GM12875 (cell line): ENCODE data around the gene GPATCH3.

Source experiments
- H3K4me3 ChIP-seq: one replicate; pipeline ENCODE4 v1.5.1; 2011; ENCODE audit warnings: low read depth, low read length, control low read depth
- TF ChIP-seq, protein P1 (sequence below): IDR thresholded peaks from 2 replicates; pipeline ENCODE4 v1.5.1; 2011; ENCODE audit warnings: low read depth, mild to moderate bottlenecking, control low read depth, inconsistent platforms, low read length, moderate library complexity, borderline replicate concordance; ENCODE audit not compliant: insufficient read depth

GPATCH3 gene

DNA sequence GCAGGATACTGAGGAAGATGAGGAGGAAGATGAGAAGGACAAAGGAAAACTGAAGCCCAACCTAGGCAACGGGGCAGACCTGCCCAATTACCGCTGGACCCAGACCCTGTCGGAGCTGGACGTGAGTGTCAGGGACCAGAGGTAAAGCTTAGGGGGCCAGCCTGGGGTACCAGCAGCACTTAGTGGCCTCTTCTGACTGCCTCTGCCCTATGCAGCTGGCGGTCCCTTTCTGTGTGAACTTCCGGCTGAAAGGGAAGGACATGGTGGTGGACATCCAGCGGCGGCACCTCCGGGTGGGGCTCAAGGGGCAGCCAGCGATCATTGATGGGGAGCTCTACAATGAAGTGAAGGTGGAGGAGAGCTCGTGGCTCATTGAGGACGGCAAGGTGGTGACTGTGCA is 42.4 kb upstream of the GPATCH3 start:
- TF ChIP-seq, protein P1, sequence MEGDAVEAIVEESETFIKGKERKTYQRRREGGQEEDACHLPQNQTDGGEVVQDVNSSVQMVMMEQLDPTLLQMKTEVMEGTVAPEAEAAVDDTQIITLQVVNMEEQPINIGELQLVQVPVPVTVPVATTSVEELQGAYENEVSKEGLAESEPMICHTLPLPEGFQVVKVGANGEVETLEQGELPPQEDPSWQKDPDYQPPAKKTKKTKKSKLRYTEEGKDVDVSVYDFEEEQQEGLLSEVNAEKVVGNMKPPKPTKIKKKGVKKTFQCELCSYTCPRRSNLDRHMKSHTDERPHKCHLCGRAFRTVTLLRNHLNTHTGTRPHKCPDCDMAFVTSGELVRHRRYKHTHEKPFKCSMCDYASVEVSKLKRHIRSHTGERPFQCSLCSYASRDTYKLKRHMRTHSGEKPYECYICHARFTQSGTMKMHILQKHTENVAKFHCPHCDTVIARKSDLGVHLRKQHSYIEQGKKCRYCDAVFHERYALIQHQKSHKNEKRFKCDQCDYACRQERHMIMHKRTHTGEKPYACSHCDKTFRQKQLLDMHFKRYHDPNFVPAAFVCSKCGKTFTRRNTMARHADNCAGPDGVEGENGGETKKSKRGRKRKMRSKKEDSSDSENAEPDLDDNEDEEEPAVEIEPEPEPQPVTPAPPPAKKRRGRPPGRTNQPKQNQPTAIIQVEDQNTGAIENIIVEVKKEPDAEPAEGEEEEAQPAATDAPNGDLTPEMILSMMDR, result no peak
- H3K4me3 ChIP-seq, result no peak overlapping the region

DNA sequence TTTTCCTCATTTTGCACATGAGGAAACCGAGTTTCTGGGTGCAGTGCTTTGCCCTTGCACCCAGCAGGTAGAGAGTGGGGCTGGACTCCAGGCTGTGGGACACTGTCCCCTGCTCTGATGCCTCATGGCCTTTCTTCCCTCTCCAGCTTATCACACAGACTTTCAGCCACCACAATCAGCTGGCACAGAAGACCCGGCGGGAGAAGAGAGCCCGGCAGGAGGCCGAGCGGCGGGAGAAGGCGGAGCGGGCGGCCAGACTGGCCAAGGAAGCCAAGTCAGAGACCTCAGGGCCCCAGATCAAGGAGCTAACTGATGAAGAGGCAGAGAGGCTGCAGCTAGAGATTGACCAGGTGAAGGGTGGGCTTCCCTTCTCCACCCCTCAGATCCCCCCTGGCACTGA is 41.0 kb upstream of the GPATCH3 start:
- TF ChIP-seq, protein P1, result no peak
- no peak overlapping the region for H3K4me3 ChIP-seq

DNA sequence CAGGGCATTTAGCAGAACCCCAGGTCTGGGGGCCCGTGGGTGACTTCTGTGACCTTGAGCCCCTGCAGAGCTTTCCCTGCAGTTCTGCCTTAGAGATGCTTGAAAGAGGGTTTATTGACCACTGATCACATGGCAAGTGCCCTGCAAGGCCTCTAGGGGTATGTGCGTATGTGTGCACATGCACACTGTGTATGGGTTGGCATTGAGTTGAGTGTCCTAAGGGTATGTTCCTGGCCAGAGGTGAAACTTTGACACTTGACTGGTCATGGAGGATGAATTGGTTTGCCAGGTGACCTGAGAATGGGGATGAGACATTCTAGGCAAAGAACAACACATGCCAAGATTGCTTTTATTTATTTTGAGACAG is 38.4 kb upstream of the GPATCH3 start:
- TF ChIP-seq, protein P1, result no peak
- no peak overlapping the region for H3K4me3 ChIP-seq

DNA sequence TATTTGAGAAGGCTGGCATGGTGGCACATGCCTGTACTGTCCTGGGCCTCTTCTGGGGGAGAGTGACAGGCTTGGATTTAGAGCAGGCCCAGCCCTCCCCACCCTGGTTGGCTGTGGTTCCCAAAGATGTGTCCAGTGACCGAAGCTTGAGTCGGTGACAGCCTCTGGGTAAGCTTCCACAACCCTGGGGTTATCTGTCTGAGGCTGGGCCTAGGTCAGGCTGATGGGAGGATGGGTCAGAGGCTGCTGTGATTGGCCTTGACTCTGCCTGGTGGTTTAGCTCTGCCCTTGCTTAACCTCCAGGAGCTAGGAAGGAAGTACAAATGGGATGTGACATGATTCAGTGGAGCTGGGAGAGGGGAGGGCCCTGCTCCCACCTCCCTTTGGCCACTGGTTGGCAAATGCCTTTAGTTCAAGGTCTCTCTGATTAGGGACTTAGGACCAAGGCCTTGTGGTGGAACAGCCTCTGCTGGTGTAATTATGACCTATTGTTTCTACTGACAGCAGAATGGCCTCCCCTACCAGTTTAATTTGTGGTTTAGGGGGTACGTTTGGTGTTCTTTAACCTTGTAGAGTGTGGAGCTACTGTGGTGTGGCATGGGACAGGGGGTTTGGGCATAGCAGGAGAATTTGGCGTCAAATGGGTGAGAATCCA is 37.9 kb upstream of the GPATCH3 start:
- TF ChIP-seq, protein P1, result no peak

DNA sequence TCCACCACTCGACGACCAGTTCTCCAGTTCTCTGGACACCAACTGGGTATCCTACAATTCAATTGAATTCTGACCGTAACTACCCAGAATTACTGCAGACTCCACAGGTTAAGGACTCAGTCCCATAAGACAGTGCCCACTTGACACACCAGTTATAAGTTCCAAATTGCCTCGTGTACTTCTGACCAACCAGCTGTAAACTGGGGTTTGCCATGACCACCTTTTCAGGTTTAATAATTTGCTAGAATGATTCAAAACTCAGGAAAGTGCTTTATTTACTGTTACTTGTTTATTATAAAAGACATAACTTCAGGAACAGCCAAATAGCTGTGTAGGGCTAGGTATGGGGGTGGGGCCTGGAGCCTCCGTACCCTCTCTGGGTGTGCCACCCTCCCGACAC is 36.6 kb upstream of the GPATCH3 start:
- H3K4me3 ChIP-seq, result no peak overlapping the region
- TF ChIP-seq, protein P1, result no peak

More for the DNA sequence above, 37.9 kb upstream of the GPATCH3 start:
- H3K4me3 ChIP-seq, result no peak overlapping the region

DNA sequence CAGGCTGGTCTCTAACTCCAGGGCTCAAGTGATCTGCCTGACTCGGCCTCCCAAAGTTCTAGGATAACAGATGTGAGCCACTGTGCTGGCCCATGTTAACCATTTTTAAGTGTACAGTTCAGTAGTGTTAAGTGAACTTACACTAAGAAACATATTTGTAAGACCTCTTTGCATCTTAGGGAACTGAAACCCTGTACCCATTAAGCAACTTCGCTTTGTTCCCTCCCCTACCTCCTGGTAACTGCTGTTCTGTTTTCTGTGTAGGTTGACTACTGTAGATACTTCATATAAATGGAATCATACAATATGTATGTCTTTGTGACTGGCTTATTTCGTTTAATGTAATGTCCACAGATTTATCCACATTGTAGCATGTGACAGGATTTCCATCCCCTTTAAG is 32.3 kb upstream of the GPATCH3 start:
- no peak overlapping the region for H3K4me3 ChIP-seq
- TF ChIP-seq, protein P1, result no peak

DNA sequence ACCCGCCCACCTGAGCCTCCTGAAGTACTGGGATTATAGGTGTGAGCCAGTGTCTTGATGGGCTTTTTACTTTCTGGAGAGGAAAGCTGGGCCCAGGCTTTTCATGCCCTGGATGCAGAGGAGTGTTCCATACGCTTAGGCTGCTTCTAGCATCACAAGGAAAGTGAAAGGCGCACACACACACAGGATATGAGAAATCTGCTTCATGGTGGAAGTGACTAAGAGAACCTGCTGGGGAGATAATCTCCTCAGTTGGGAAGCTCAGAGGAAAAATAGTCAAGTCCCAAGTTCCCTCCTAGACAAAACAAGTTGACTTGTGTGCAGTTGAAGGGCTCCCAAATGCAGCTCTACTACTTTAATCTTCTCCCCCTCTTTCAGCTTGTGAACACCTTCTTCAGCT is 23.4 kb upstream of the GPATCH3 start:
- TF ChIP-seq, protein P1, result no peak
- H3K4me3 ChIP-seq, result no peak overlapping the region
